ENCODE results near the gene CDC42BPB.
A peak's percentile ranks its signal among the peaks of the same experiment; 100 is the strongest.
"Not testable (repeated sequence)": the region's sequence is repeated elsewhere in the genome, so short reads cannot be mapped to it uniquely, and the experiment has no call there.

Gene CDC42BPB

GRCh38 chr14:103057028-103057371 is 349 bp downstream of the CDC42BPB start:
- H3K27me3 ChIP-seq (replicated peaks): no peaks in the 10 kb centered on the region
- peak overlapping the region; percentile 61 for H3K27ac ChIP-seq
- in situ Hi-C loops (cut with HindIII; ENCODE audit: low pct_ligation_motif_present, low sequenced_read_pairs): no loop called here
- TF ChIP-seq CTCF (IDR thresholded peaks at IDR 0.05; ENCODE audit: low read depth, low read length, missing control alignments): no peak
- no peak for DNase-seq
- peaks cover 3% of the 10 kb centered on the region for H3K36me3 ChIP-seq (replicated peaks)
- peak overlapping the region; percentile 85 for H3K4me3 ChIP-seq (ENCODE audit: low read depth, low read length)

GRCh38 chr14:103056322-103057027 is 874 bp downstream of the CDC42BPB start:
- Histone ChIP-seq H3K36me3 (replicated peaks) (peaks cover 3% of the 10 kb centered on the region), H3K27ac (peak overlapping the region; percentile 61), H3K4me3 (ENCODE audit: low read depth, low read length) (peak overlapping the region; percentile 85), H3K27me3 (replicated peaks) (no peaks in the 10 kb centered on the region)
- DNase-seq: peak; percentile 61
- TF ChIP-seq CTCF (IDR thresholded peaks at IDR 0.05; ENCODE audit: low read depth, low read length, missing control alignments): no peak
- in situ Hi-C loops (cut with HindIII; ENCODE audit: low pct_ligation_motif_present, low sequenced_read_pairs): no loop called here

GRCh38 chr14:103055695-103056094 is 1.7 kb downstream of the CDC42BPB start:
- Histone ChIP-seq H3K27ac (no peak overlapping the region), H3K27me3 (replicated peaks) (no peaks in the 10 kb centered on the region), H3K4me3 (ENCODE audit: low read depth, low read length) (peak overlapping the region; percentile 85), H3K36me3 (replicated peaks) (peaks cover 3% of the 10 kb centered on the region)
- no peak for DNase-seq
- TF ChIP-seq CTCF (IDR thresholded peaks at IDR 0.05; ENCODE audit: low read depth, low read length, missing control alignments): no peak
- in situ Hi-C loops (cut with HindIII; ENCODE audit: low pct_ligation_motif_present, low sequenced_read_pairs): no loop called here

- in situ Hi-C loops (cut with HindIII; ENCODE audit: low pct_ligation_motif_present, low sequenced_read_pairs): no loop called here
- Histone ChIP-seq H3K27ac (no peak overlapping the region), H3K4me3 (ENCODE audit: low read depth, low read length) (no peak overlapping the region), H3K27me3 (replicated peaks) (no peaks in the 10 kb centered on the region), H3K36me3 (replicated peaks) (peaks cover 3% of the 10 kb centered on the region)
- no peak for TF ChIP-seq CTCF (IDR thresholded peaks at IDR 0.05; ENCODE audit: low read depth, low read length, missing control alignments)
- DNase-seq: no peak
Measured at GRCh38 chr14:103052407-103052806, 4.9 kb downstream of the CDC42BPB start.

GRCh38 chr14:103050935-103051334 is 6.4 kb downstream of the CDC42BPB start:
- Histone ChIP-seq H3K4me3 (ENCODE audit: low read depth, low read length) (no peak overlapping the region), H3K27me3 (replicated peaks) (no peaks in the 10 kb centered on the region), H3K27ac (no peak overlapping the region), H3K36me3 (replicated peaks) (peaks cover 3% of the 10 kb centered on the region)
- in situ Hi-C loops (cut with HindIII; ENCODE audit: low pct_ligation_motif_present, low sequenced_read_pairs): no loop called here
- no peak for TF ChIP-seq CTCF (IDR thresholded peaks at IDR 0.05; ENCODE audit: low read depth, low read length, missing control alignments)
- DNase-seq: no peak

- H3K36me3 ChIP-seq (replicated peaks); DNase-seq; H3K27ac ChIP-seq; in situ Hi-C loops (cut with HindIII; ENCODE audit: low pct_ligation_motif_present, low sequenced_read_pairs); H3K4me3 ChIP-seq (ENCODE audit: low read depth, low read length); H3K27me3 ChIP-seq (replicated peaks): not testable (repeated sequence)
Measured at GRCh38 chr14:103047453-103047852, 9.9 kb downstream of the CDC42BPB start.
